DND-41 (cell line): Measurements from ENCODE around the gene BCL11B.

Experiments
- ATAC-seq: fragments of 200-7000 bp; cut with Tn5 transposase; 3 replicates; pipeline ENCODE4 v1.9.1; 2021; ENCODE audit warnings: low read depth; ENCODE audit not compliant: insufficient read depth
- DNase-seq: peaks from one replicate; pipeline ENCODE4 v3.0.0-alpha.2; 2020
- H2AFZ ChIP-seq: 2 replicates; pipeline ENCODE4 v1.6.0; 2012; ENCODE audit warnings: low read depth, low read length
- H3K27ac ChIP-seq: 2 replicates; pipeline ENCODE4 v1.5.1; 2012; ENCODE audit warnings: low read length, inconsistent platforms
- H3K27me3 ChIP-seq: fragments of 200-600 bp; sonication (generic); 2 replicates; pipeline ENCODE4 v1.6.0; 2012; ENCODE audit warnings: low read length, mild to moderate bottlenecking, inconsistent platforms; ENCODE audit not compliant: insufficient read depth, poor library complexity
- H3K36me3 ChIP-seq: 2 replicates; pipeline ENCODE4 v1.5.1; 2012; ENCODE audit warnings: low read length, inconsistent platforms; ENCODE audit not compliant: insufficient read depth
- H3K4me1 ChIP-seq: 2 replicates; pipeline ENCODE4 v1.5.1; 2012; ENCODE audit warnings: mild to moderate bottlenecking, low read length; ENCODE audit not compliant: insufficient read depth
- H3K4me2 ChIP-seq: 2 replicates; pipeline ENCODE4 v1.6.0; 2012; ENCODE audit warnings: mild to moderate bottlenecking, moderate library complexity, low read length, inconsistent platforms; ENCODE audit not compliant: insufficient read depth
- H3K4me3 ChIP-seq, 2 experiments: fragments of 200-600 bp in 1 of 2; shearing (Covaris generic) in 1 of 2; 2 replicates each; pipeline ENCODE4 v1.5.1; 2012 to 2016; ENCODE audit warnings: inconsistent platforms in 2 of 2, low read length in 2 of 2, mild to moderate bottlenecking in 2 of 2, low read depth in 1 of 2, moderate library complexity in 1 of 2
- H3K79me2 ChIP-seq: 2 replicates; pipeline ENCODE4 v1.6.0; 2012; ENCODE audit warnings: low read length, inconsistent platforms; ENCODE audit not compliant: insufficient read depth
- H3K9ac ChIP-seq: 2 replicates; pipeline ENCODE4 v1.6.0; 2012; ENCODE audit warnings: low read depth, mild to moderate bottlenecking, inconsistent platforms, low read length, moderate library complexity
- H3K9me3 ChIP-seq: 2 replicates; pipeline ENCODE4 v1.5.1; 2012; ENCODE audit warnings: low read length, moderate library complexity, mild to moderate bottlenecking, inconsistent platforms; ENCODE audit not compliant: insufficient read depth, severe bottlenecking
- H4K20me1 ChIP-seq: 2 replicates; pipeline ENCODE4 v1.6.0; 2012; ENCODE audit warnings: low read length; ENCODE audit not compliant: insufficient read depth
- EZH2 ChIP-seq: IDR thresholded peaks from 3 replicates; pipeline ENCODE4 v1.6.1; 2012; ENCODE audit warnings: borderline replicate concordance, low read depth, mild to moderate bottlenecking, moderate library complexity, low read length, inconsistent platforms; ENCODE audit not compliant: severe bottlenecking
- TF ChIP-seq, protein P1 (sequence below): IDR thresholded peaks from 2 replicates; pipeline ENCODE4 v1.5.1; 2012; ENCODE audit warnings: borderline replicate concordance, low read length, moderate library complexity, mild to moderate bottlenecking; ENCODE audit not compliant: poor library complexity, severe bottlenecking; ENCODE audit errors: extremely low read depth

The BCL11B gene

DNA sequence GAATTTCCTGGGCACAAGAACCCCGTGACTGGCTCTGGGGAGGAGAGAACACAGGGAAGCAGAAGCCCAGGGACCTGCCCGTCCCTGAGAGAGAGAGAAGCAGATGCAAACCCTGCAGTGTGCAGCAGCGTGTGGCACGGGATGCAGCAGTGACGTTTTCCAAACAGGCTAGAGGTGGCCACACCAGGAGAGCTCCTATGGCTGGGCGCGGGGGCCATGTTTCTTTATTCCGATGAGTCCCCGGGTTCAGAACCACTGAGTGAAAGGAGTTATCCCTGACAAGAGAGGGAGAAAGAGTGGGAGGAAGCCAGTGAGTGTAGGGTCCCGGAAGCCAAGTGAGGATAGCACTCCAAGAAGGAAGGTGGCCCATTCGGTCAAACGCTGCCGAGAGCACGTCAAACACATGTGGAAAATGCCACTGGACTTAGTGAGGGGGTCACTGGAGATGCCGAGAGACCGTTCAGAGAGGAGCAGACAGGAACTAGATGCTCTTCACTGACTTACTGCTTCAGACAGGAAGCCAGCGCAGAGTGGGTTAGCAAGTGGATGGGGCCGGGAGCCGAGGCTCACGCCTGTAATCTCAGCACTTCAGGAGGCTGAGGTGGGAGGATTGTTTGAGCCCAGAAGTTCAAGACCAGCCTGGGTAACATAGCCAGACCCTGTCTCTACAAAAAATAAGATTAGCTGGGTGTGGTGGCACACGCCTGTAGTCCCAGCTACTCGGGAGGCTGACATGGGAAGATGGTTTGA, 123.0 kb downstream of the BCL11B start:
- no peaks in the 10 kb centered on the region for H3K27me3 ChIP-seq
- H3K9me3 ChIP-seq, result no peaks in the 10 kb centered on the region
- H3K36me3 ChIP-seq, result no peaks in the 10 kb centered on the region
- no peak overlapping the region for H3K4me2 ChIP-seq
- TF ChIP-seq, protein P1, sequence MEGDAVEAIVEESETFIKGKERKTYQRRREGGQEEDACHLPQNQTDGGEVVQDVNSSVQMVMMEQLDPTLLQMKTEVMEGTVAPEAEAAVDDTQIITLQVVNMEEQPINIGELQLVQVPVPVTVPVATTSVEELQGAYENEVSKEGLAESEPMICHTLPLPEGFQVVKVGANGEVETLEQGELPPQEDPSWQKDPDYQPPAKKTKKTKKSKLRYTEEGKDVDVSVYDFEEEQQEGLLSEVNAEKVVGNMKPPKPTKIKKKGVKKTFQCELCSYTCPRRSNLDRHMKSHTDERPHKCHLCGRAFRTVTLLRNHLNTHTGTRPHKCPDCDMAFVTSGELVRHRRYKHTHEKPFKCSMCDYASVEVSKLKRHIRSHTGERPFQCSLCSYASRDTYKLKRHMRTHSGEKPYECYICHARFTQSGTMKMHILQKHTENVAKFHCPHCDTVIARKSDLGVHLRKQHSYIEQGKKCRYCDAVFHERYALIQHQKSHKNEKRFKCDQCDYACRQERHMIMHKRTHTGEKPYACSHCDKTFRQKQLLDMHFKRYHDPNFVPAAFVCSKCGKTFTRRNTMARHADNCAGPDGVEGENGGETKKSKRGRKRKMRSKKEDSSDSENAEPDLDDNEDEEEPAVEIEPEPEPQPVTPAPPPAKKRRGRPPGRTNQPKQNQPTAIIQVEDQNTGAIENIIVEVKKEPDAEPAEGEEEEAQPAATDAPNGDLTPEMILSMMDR, result no peak
- no peak for TF ChIP-seq EZH2
- H3K79me2 ChIP-seq, result no peaks in the 10 kb centered on the region
- peaks cover 1% of the 10 kb centered on the region; the same call in 1 of the 2 replicates for H3K4me1 ChIP-seq
- DNase-seq (no peak), ATAC-seq (no peak)
- H2AFZ ChIP-seq, result no peak overlapping the region
- H3K27ac ChIP-seq, result no peak overlapping the region
- H3K4me3 ChIP-seq, result no peak overlapping the region
- no peak overlapping the region for H3K9ac ChIP-seq
- H4K20me1 ChIP-seq, result no peaks in the 10 kb centered on the region

DNA sequence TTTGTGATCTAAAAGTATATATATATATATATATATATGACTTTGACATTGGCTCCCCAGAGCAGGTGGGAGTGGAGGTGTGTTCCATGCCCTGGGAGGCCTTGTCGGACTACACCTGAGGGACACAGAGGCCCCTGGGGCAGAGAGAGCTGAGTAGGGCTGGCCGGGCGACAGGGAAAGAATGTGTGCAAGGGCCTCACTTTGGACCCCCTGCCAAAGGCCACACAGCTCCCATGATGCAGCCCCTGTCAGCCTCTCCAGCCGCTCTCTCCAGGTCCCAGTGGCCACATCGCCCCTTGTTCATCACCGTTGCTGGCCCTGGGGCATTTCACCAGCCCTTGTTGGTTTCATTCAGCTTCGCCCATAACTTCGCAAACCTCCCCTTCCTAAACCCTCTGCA, 123.9 kb downstream of the BCL11B start:
- H3K4me3 ChIP-seq, result no peak overlapping the region
- peaks cover 6% of the 10 kb centered on the region for H3K4me1 ChIP-seq
- no peak overlapping the region for H3K9ac ChIP-seq
- no peak for ATAC-seq
- no peak for TF ChIP-seq EZH2
- TF ChIP-seq, protein P1, result no peak
- H3K36me3 ChIP-seq, result no peaks in the 10 kb centered on the region
- H3K27me3 ChIP-seq, result no peaks in the 10 kb centered on the region
- no peak overlapping the region for H3K27ac ChIP-seq
- no peaks in the 10 kb centered on the region for H3K79me2 ChIP-seq
- H3K9me3 ChIP-seq, result no peaks in the 10 kb centered on the region
- no peak overlapping the region for H3K4me2 ChIP-seq
- H2AFZ ChIP-seq, result no peak overlapping the region
- H4K20me1 ChIP-seq, result no peaks in the 10 kb centered on the region
- DNase-seq, result no peak

DNA sequence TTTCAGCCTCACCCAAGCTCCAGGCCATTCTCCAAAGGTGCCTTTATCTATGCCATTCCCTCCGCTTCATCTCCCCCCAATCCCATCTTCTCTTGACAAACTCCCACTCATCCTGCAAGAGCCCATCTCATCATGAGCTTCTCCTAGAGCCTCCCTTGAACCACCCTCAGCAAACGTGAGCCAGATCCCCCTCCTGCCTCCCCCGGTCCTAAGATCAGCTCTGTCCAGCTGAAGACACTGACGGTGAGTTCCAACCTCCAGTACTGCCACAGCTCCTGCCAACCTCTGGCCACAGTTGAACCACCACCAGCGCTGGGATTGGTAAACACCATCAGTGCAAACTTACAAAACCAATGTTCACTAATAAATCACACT, 124.6 kb downstream of the BCL11B start:
- Histone ChIP-seq H3K9ac (no peak overlapping the region), H3K36me3 (no peaks in the 10 kb centered on the region)

More for the DNA sequence above, 124.6 kb downstream of the BCL11B start:
- Histone ChIP-seq H3K27me3 (no peaks in the 10 kb centered on the region), H3K27ac (no peak overlapping the region), H3K4me2 (no peak overlapping the region), H3K4me1 (peaks cover 6% of the 10 kb centered on the region), H2AFZ (no peak overlapping the region), H3K4me3 (no peak overlapping the region), H3K79me2 (no peaks in the 10 kb centered on the region), H3K9me3 (no peaks in the 10 kb centered on the region), H4K20me1 (no peaks in the 10 kb centered on the region)
- no peak for TF ChIP-seq EZH2
- TF ChIP-seq, protein P1, result no peak
- no peak for DNase-seq
- no peak for ATAC-seq
